Activated CD4-positive, alpha-beta T cell treated with anti-CD3 and anti-CD28 coated beads, Interleukin-10, Interleukin-2, amounts not matched to agents 100 ng/mL and 50 ng/mL, durations not matched to agents 16 hours and 8 hours (primary cell): ENCODE data around the gene PTPN2.
"Not testable (repeated sequence)": the region's sequence is repeated elsewhere in the genome, so short reads cannot be mapped to it uniquely, and the experiment has no call there.

Experiments
- DNase-seq: peaks from one replicate; pipeline ENCODE4 v3.0.0-alpha.2; 2020

PTPN2 gene

GRCh38 chr18:12820506-12820905, 63.5 kb downstream of the PTPN2 start:
- no peak for DNase-seq

GRCh38 chr18:12819841-12820240, 64.2 kb downstream of the PTPN2 start:
- no peak for DNase-seq

GRCh38 chr18:12819322-12819721, 64.7 kb downstream of the PTPN2 start:
- DNase-seq: peak; percentile 71

GRCh38 chr18:12818243-12818642, 65.8 kb downstream of the PTPN2 start:
- DNase-seq: no peak

GRCh38 chr18:12816451-12816850, 67.6 kb downstream of the PTPN2 start:
- no peak for DNase-seq

GRCh38 chr18:12811191-12811950, 72.7 kb downstream of the PTPN2 start:
- peak; percentile 18 for DNase-seq

GRCh38 chr18:12803069-12803936, 80.7 kb downstream of the PTPN2 start:
- DNase-seq: peak; percentile 18

- no peak for DNase-seq
Measured at GRCh38 chr18:12802538-12802937, 81.5 kb downstream of the PTPN2 start.

- no peak for DNase-seq
Measured at GRCh38 chr18:12796448-12796847, 87.6 kb downstream of the PTPN2 start.

- no peak for DNase-seq
Measured at GRCh38 chr18:12791610-12792009, 92.4 kb downstream of the PTPN2 start.

GRCh38 chr18:12786669-12787068, 97.4 kb downstream of the PTPN2 start:
- DNase-seq: no peak

- no peak for DNase-seq
Measured at GRCh38 chr18:12783524-12783923, 100.5 kb downstream of the PTPN2 start.

GRCh38 chr18:12782521-12782920, 101.5 kb downstream of the PTPN2 start:
- no peak for DNase-seq

- DNase-seq: no peak
Measured at GRCh38 chr18:12779456-12779855, 104.6 kb downstream of the PTPN2 start.

- no peak for DNase-seq
Measured at GRCh38 chr18:12779043-12779442, 105.0 kb downstream of the PTPN2 start.

GRCh38 chr18:12777500-12777944, 106.5 kb downstream of the PTPN2 start:
- DNase-seq: no peak

GRCh38 chr18:12776821-12777471, 107.1 kb downstream of the PTPN2 start:
- no peak for DNase-seq

- not testable (repeated sequence) for DNase-seq
Measured at GRCh38 chr18:12776415-12776814, 107.6 kb downstream of the PTPN2 start.

- DNase-seq: peak; percentile 10
Measured at GRCh38 chr18:12774982-12775381, 109.1 kb downstream of the PTPN2 start.

- no peak for DNase-seq
Measured at GRCh38 chr18:12773369-12773768, 110.7 kb downstream of the PTPN2 start.

- DNase-seq: no peak
Measured at GRCh38 chr18:12772111-12772510, 111.9 kb downstream of the PTPN2 start.

GRCh38 chr18:12770469-12771219, 113.4 kb downstream of the PTPN2 start:
- no peak for DNase-seq
